HG03108 (cell line): ENCODE results near the gene FAM81B.

ENCODE experiments used
- ATAC-seq: cut with Tn5 transposase; IDR thresholded peaks from one replicate; pipeline ENCODE4 v1.9.1; 2021; ENCODE audit warnings: moderate library complexity; ENCODE audit not compliant: unreplicated experiment

The FAM81B gene

GRCh38 chr5:95460665-95461064 lies 69.5 kb downstream of the FAM81B start:
- no peak for ATAC-seq

GRCh38 chr5:95471487-95471886 lies 80.3 kb downstream of the FAM81B start:
- ATAC-seq = no peak

GRCh38 chr5:95471942-95472341 lies 80.8 kb downstream of the FAM81B start:
- no peak for ATAC-seq

- no peak for ATAC-seq
Observed at GRCh38 chr5:95484421-95484820, 93.3 kb downstream of the FAM81B start.

GRCh38 chr5:95486191-95486590 lies 95.0 kb downstream of the FAM81B start:
- no peak for ATAC-seq

GRCh38 chr5:95487880-95488279 lies 96.7 kb downstream of the FAM81B start:
- no peak for ATAC-seq
